OCI-LY7 (cell line): ENCODE results near the gene PKHD1. TPM values are rescaled to one million over a fixed set of nuclear protein-coding genes. Genes with fewer than 3 reads are reported as not detected.

Source experiments
- BruUV-seq: library from RNA; stranded (reverse); fragments of 400-500 nt; replicated peaks from 2 replicates; lab custom pipeline; 2021; lab: Mats Ljungman, UMichigan
- CTCF ChIA-PET: fragments of 300-600 bp; sonication (Branson Sonifier 250); formaldehyde crosslinking; loops from one replicate; lab custom pipeline; 2022; ENCODE audit warnings: antibody characterized with exemption; ENCODE audit not compliant: unreplicated experiment; lab: Charles Lee
- POLR2A ChIA-PET: fragments of 300-600 bp; sonication (Branson Sonifier 250); formaldehyde crosslinking; loops from one replicate; lab custom pipeline; 2022; ENCODE audit warnings: antibody characterized with exemption; lab: Charles Lee
- DNase-seq: peaks from one replicate; pipeline ENCODE4 v3.0.0-alpha.2; 2015; ENCODE audit warnings: low spot score
- H2AFZ ChIP-seq: fragments of 200-600 bp; sonication (generic), shearing (Covaris generic); 2 replicates; pipeline ENCODE4 v1.6.1; 2014; ENCODE audit warnings: mild to moderate bottlenecking, antibody characterized with exemption, low read length, moderate library complexity
- H3K27ac ChIP-seq: fragments of 200-600 bp; sonication (generic); 2 replicates; pipeline ENCODE4 v1.5.1; 2014; ENCODE audit warnings: mixed run types, low read depth, mild to moderate bottlenecking, moderate library complexity, low read length, inconsistent platforms; ENCODE audit not compliant: poor library complexity, severe bottlenecking
- H3K36me3 ChIP-seq: fragments of 200-600 bp; sonication (generic); 2 replicates; pipeline ENCODE4 v1.6.1; 2014; ENCODE audit warnings: mild to moderate bottlenecking, antibody characterized with exemption, low read length, moderate library complexity, mixed read lengths; ENCODE audit not compliant: insufficient read depth
- H3K4me1 ChIP-seq: fragments of 200-600 bp; sonication (generic); 2 replicates; pipeline ENCODE4 v1.5.1; 2014; ENCODE audit warnings: mild to moderate bottlenecking, low read length; ENCODE audit not compliant: insufficient read depth, poor library complexity, severe bottlenecking
- H3K4me2 ChIP-seq: fragments of 200-600 bp; sonication (generic); 2 replicates; pipeline ENCODE4 v1.6.1; 2014; ENCODE audit warnings: mild to moderate bottlenecking, low read length
- H3K4me3 ChIP-seq: fragments of 200-600 bp; sonication (generic); 2 replicates; pipeline ENCODE4 v1.5.1; 2014; ENCODE audit warnings: mild to moderate bottlenecking, low read depth, low read length; ENCODE audit not compliant: poor library complexity, severe bottlenecking
- H3K79me2 ChIP-seq: fragments of 200-600 bp; sonication (generic); 2 replicates; pipeline ENCODE4 v1.6.1; 2016; ENCODE audit warnings: low read depth, mild to moderate bottlenecking, low read length, moderate library complexity, mixed read lengths; ENCODE audit not compliant: insufficient read depth
- H3K9me2 ChIP-seq: fragments of 200-600 bp; sonication (generic); 2 replicates; pipeline ENCODE4 v1.6.1; 2016; ENCODE audit warnings: mild to moderate bottlenecking, low read length, mixed read lengths; ENCODE audit not compliant: insufficient read depth
- H3K9me3 ChIP-seq: fragments of 200-600 bp; sonication (generic); 2 replicates; pipeline ENCODE4 v1.6.1; 2014; ENCODE audit warnings: mild to moderate bottlenecking, mixed run types, low read length, mixed read lengths
- H4K20me1 ChIP-seq: fragments of 200-600 bp; sonication (generic); 2 replicates; pipeline ENCODE4 v1.6.1; 2014; ENCODE audit warnings: mild to moderate bottlenecking, antibody characterized with exemption, low read length, moderate library complexity, mixed read lengths; ENCODE audit not compliant: insufficient read depth
- EZH2phosphoT487 ChIP-seq: fragments of 200-600 bp; sonication (generic); IDR thresholded peaks from 2 replicates; pipeline ENCODE4 v1.6.1; 2018; ENCODE audit warnings: low read depth, borderline replicate concordance, mild to moderate bottlenecking, mixed run types, antibody characterized with exemption, low read length, moderate library complexity, mixed read lengths
- intact Hi-C: fragments of 100-400 bp; cut with micrococcal nuclease; formaldehyde crosslinking; loops from one replicate; pipeline ENCODE4 v1.10.0; 2022; ENCODE audit not compliant: unreplicated experiment
- total RNA-seq, 2 experiments: library from RNA; depleted of rRNA in 1 of 2; stranded (reverse); fragments of >200 nt in 1 of 2; shearing (Covaris generic) in 1 of 2; gene quantifications; 2 replicates each; pipeline ENCODE4 v1.2.3, GENCODE V29; 2014 to 2022
- TF ChIP-seq, protein P1 (sequence below): fragments of 200-600 bp; sonication (generic); conservative IDR thresholded peaks from 2 replicates; pipeline ENCODE4 v1.5.1; 2014; ENCODE audit warnings: mild to moderate bottlenecking, antibody characterized with exemption, low read length, moderate library complexity, mixed read lengths

Gene PKHD1
- total RNA-seq, 2 experiments from 2014 or later, result not detected

DNA sequence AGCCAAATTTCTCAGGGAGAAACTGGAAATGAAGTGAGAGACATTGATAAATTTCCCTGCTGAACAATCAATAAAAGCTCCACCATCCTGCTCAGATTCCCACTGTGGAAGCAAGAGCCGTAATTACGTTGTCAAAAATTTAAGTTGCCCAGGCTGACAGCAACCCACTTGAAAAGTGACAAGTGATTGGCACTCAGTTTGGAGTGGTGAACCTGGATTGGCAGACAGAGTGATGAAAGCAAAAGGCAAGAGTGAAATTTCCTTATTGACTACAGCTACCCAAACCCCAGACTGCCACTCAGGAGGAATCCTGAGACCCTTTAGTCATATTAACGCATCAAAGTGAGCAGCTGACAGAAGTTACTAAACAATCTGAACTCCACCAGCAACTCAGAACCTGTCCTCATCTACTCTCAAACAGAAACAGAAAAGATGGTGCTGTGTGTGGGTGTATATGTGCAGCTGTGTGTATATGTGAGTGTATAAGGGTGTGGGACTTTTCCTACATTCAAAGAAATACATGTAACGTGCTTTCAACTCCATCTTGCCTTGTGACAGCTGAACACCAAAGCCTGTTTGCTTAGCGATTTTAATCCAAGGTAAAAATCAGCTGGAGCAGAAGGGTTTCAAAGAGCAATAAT lies 157.4 kb downstream of the PKHD1 start:
- intact Hi-C loops, result no loop called here
- no peak for TF ChIP-seq EZH2phosphoT487
- TF ChIP-seq, protein P1, sequence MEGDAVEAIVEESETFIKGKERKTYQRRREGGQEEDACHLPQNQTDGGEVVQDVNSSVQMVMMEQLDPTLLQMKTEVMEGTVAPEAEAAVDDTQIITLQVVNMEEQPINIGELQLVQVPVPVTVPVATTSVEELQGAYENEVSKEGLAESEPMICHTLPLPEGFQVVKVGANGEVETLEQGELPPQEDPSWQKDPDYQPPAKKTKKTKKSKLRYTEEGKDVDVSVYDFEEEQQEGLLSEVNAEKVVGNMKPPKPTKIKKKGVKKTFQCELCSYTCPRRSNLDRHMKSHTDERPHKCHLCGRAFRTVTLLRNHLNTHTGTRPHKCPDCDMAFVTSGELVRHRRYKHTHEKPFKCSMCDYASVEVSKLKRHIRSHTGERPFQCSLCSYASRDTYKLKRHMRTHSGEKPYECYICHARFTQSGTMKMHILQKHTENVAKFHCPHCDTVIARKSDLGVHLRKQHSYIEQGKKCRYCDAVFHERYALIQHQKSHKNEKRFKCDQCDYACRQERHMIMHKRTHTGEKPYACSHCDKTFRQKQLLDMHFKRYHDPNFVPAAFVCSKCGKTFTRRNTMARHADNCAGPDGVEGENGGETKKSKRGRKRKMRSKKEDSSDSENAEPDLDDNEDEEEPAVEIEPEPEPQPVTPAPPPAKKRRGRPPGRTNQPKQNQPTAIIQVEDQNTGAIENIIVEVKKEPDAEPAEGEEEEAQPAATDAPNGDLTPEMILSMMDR, result no peak
- no TSS peak for BruUV-seq
- H3K36me3 ChIP-seq, result no peaks in the 10 kb centered on the region
- no peak overlapping the region for H2AFZ ChIP-seq
- CTCF ChIA-PET, result no interaction called here
- H4K20me1 ChIP-seq, result no peaks in the 10 kb centered on the region
- H3K9me2 ChIP-seq, result no peaks in the 10 kb centered on the region
- no peak overlapping the region for H3K4me2 ChIP-seq
- H3K4me3 ChIP-seq, result no peak overlapping the region
- no peak for DNase-seq
- POLR2A ChIA-PET, result no interaction called here
- no peak overlapping the region for H3K27ac ChIP-seq
- H3K4me1 ChIP-seq, result no peaks in the 10 kb centered on the region
- H3K9me3 ChIP-seq, result no peaks in the 10 kb centered on the region
- no peaks in the 10 kb centered on the region for H3K79me2 ChIP-seq

DNA sequence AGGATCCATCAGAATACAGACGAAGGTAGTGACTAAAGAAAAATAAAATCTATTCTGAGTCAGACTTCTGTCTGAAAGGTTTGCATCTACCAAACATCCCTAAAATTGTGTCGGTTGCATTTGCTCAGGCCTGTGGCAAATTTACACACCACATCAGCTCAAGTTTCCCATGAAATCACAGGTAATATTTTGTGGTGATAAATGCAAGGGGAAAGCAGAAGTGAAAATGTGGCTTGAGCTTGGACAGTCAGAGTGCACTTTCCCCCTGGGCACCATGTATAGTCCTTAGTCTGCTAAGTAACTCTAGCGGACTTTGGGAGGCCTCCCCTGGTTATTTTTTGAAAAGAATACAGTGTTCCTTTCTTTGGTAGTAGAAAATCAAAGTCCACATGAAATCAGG lies 159.1 kb downstream of the PKHD1 start:
- intact Hi-C loops, result no loop called here
- Histone ChIP-seq H3K4me2 (no peak overlapping the region), H3K9me3 (no peaks in the 10 kb centered on the region), H3K4me1 (no peaks in the 10 kb centered on the region), H3K27ac (no peak overlapping the region), H3K4me3 (no peak overlapping the region), H4K20me1 (no peaks in the 10 kb centered on the region), H3K9me2 (no peaks in the 10 kb centered on the region), H3K79me2 (no peaks in the 10 kb centered on the region), H3K36me3 (no peaks in the 10 kb centered on the region), H2AFZ (no peak overlapping the region)
- DNase-seq, result no peak
- no TSS peak for BruUV-seq
- POLR2A ChIA-PET, result interaction anchor here (0.6 to 1.1 kb wide), 2 partner anchors 12 to 55 kb away, joined by 4 read pairs; no protein-coding TSS in a partner anchor
- CTCF ChIA-PET, result no interaction called here
- TF ChIP-seq EZH2phosphoT487, result no peak
- TF ChIP-seq, protein P1, result no peak

DNA sequence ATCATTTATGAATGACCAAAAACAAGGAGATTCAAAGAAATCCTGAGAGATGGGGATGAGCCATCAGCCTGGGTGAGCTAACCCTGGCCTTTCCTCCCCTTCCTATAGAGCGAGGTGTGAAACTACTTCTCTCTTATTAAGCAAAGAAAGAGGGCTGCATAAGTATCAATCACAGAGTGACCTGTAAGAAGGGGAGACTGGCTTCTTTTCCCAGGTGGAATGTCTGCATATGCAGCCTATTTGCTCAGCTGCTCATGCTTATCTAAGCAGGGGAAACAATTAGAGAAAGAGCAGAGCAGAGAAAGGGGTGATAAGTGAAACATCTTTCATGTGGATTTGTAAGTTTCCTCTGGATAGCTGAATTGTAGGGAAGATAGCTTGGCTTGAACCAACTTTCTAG lies 160.0 kb downstream of the PKHD1 start:
- no peaks in the 10 kb centered on the region for H3K36me3 ChIP-seq
- no peak overlapping the region for H3K4me2 ChIP-seq
- H3K4me1 ChIP-seq, result no peaks in the 10 kb centered on the region
- H3K79me2 ChIP-seq, result no peaks in the 10 kb centered on the region
- intact Hi-C loops, result no loop called here
- no peaks in the 10 kb centered on the region for H3K9me3 ChIP-seq
- POLR2A ChIA-PET, result interaction anchor here (0.6 to 1.1 kb wide), 2 partner anchors 54 to 1973 kb away, joined by 4 to 7 read pairs; no protein-coding TSS in a partner anchor
- H3K4me3 ChIP-seq, result no peak overlapping the region
- no TSS peak for BruUV-seq
- no peaks in the 10 kb centered on the region for H3K9me2 ChIP-seq
- no peak overlapping the region for H2AFZ ChIP-seq
- CTCF ChIA-PET, result no interaction called here
- no peaks in the 10 kb centered on the region for H4K20me1 ChIP-seq
- H3K27ac ChIP-seq, result no peak overlapping the region
- no peak for TF ChIP-seq EZH2phosphoT487
- TF ChIP-seq, protein P1, result no peak
- DNase-seq, result no peak
